GM10266 (cell line): ENCODE data around the gene IPCEF1.

Experiments used
- DNase-seq: peaks from one replicate; pipeline ENCODE4 v3.0.0; 2012; ENCODE audit errors: extremely low spot score
- TF ChIP-seq, protein P1 (sequence below): IDR thresholded peaks from 2 replicates; pipeline ENCODE4 v1.5.1; 2012; ENCODE audit warnings: mild to moderate bottlenecking, low read depth; ENCODE audit not compliant: control insufficient read depth, insufficient read depth; ENCODE audit errors: missing control alignments

IPCEF1 gene

DNA sequence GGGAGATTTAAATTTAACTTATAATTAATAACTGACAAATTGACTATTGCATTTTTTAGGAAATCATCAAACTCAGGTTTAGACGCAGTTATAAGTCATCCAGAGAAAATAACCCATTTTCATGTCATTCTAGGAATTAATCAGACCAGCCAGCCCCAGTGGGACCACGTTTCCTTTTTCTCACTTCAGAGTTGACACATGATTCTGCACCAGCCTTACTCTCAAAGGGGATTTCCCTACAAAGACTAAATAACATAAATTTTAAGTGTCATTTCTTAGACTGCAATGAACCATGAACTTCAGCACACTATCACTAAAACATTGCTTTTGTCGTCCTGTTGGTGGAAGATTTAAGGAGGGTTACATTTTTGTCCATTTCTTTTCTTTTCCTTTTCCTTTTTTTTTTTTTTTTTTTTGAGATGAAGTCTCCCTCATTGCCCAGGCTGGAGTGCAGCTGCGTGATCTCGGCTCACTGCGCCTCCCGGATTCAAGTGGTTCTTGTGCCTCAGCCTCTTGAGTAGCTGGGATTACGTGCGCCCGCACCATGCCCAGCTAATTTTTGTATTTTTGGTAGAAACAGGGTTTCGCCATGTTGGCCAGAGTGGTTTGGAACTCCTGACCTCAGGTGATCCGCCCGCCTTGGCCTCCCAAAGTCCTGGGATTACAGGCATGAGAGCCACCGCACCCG is 3.6 kb downstream of the IPCEF1 start:
- TF ChIP-seq, protein P1, sequence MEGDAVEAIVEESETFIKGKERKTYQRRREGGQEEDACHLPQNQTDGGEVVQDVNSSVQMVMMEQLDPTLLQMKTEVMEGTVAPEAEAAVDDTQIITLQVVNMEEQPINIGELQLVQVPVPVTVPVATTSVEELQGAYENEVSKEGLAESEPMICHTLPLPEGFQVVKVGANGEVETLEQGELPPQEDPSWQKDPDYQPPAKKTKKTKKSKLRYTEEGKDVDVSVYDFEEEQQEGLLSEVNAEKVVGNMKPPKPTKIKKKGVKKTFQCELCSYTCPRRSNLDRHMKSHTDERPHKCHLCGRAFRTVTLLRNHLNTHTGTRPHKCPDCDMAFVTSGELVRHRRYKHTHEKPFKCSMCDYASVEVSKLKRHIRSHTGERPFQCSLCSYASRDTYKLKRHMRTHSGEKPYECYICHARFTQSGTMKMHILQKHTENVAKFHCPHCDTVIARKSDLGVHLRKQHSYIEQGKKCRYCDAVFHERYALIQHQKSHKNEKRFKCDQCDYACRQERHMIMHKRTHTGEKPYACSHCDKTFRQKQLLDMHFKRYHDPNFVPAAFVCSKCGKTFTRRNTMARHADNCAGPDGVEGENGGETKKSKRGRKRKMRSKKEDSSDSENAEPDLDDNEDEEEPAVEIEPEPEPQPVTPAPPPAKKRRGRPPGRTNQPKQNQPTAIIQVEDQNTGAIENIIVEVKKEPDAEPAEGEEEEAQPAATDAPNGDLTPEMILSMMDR: no peak
- peak; percentile 59 for DNase-seq

DNA sequence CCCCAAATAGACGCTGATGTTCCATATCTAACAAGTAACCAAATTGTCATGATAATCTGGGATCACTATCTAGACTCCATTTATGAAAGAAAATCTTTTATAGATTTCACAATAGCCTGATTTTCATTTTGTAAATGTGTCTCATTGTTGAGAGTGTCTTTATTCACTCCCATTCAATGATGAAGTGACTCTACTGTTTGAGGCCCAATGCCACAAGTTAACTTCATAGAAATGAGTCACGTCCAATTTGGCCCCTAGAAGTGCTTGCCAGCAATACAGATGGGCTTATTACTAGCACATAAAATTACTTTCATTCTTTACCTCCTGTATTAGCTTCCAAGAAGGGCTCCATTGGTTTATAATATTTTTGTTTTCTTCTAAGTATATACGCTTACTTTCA is 6.3 kb downstream of the IPCEF1 start:
- TF ChIP-seq, protein P1: no peak
- DNase-seq: no peak

DNA sequence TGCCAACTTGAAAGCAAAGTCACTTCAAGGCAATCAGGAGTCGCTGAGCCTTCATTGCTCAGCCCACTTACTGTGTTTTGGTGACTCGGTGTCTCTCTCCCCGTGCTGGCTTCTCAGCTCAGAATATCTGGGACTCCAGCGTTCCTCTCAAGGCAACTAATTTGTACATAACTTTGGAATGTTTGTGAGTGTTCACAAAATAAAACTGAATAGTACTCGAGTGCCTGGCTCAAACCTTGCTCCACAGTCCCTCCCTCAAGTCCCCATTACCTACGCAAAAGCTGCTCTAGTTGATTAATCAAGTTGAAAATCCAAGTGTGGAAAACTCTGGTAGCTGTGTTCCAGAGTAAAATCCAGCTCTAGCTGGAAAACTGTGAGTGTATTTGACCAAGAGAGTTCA is 8.6 kb downstream of the IPCEF1 start:
- DNase-seq: no peak
- TF ChIP-seq, protein P1: no peak

DNA sequence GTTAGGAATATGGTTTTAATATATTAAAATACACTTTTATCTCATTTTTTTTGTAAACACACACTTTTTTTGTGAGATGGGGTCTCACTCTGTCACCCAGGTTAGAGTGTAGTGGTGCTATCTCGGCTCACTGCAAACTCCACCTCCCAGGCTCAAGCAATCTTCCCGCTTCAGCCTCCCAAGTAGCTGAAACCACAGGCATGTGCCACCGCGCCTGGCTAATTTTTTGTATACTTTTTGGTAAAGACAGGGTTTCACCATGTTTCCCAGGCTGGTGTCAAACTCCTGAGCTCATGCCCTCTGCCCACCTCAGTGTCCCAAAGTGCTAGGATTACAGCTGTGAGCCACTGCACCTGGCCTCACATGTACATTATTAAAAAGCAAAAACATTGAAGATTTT is 10.8 kb downstream of the IPCEF1 start:
- DNase-seq: no peak
- TF ChIP-seq, protein P1: no peak

DNA sequence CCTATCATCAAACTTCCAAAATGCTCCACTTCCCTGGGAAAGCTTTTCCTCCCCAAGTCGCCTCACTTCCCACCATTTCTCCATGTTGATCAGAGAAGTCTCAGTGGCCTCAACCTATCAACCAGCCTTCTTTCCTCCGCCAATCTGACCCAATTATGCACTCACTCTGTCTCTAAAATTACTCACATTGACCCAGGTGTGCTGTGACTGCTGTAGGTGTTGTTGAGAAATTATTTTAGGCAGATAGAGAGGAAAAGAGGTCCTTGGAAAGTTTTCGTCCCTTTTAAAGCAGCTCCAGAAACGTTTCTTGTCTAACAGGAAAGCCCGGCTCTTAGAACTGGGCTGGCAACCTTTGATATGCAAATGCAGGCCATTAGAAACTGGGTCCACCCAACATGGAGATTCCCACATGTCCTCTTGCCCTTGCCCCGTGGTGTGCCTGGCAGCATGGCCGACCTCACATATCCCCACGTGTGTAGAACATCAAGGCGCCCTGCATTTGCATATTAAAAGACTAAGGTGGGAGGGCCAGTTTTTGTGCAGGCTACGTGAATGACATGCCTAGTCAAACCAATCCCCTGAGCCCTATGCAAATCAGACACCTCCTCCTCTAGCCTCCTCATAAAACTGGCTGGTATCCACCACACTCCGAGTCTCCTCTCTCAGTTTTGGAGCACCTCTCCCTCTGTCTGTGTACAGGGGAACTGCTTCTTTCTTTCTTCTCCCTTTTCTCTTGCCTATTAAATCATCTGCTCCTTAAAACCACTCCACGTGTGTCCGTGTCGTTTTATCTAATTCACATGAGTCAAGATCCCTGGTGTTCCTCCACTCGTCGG is 12.9 kb downstream of the IPCEF1 start:
- DNase-seq: no peak
- TF ChIP-seq, protein P1: no peak

DNA sequence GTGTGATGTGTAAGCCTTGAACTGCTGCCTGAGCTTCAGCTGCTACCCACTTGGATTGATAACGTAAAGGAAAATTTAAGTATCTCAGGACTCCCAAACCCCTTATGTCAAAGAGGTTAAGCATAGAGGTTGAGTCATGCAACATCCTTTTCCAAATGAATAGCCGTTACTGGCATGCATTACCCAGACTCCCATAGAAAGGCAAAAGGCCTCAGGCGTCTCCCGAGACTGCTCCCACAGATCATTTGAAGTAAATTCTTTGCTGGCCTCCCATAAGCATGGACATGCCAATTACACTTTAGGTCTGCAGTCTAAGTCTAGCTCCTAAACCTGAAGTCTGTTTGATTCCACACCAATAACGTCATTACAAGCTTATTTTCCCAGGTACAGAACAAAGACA is 14.7 kb downstream of the IPCEF1 start:
- TF ChIP-seq, protein P1: no peak
- no peak for DNase-seq

DNA sequence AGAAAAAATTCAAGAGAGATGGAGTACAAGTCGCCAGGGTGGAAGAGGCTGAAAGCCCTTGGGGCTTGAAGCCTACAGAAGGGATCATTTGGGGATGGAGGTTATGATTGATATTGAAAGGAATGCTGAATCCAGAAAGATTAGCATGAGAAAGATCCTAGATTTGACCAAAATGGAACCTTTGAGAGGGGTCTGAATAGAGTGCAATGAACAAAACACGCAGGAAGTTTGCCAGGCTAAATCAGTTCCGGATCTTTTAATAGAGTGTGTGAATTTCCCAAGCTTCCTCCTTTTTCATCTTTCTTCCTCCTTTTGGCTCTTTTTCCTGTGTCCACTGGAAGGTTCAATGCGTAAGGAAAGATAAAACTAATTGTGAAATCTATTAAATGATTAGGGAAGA is 15.3 kb downstream of the IPCEF1 start:
- TF ChIP-seq, protein P1: no peak
- DNase-seq: no peak
